Activated CD4-positive, alpha-beta T cell treated with anti-CD3 and anti-CD28 coated beads, Interleukin-2, amount 50 U/mL, for 1 hour (primary cell): ENCODE data around the gene FAM180B.
"Not testable (repeated sequence)": the region's sequence is repeated elsewhere in the genome, so short reads cannot be mapped to it uniquely, and the experiment has no call there.

Experiments
- DNase-seq: peaks from one replicate; pipeline ENCODE4 v3.0.0-alpha.2; 2020

The FAM180B gene

GRCh38 chr11:47586098-47586855, at the start of gene FAM180B:
Gene FAM180B, plus strand, starts transcription at chr11:47586678. Its CDS starts 91 bp downstream, at chr11:47586769.
- no peak for DNase-seq

GRCh38 chr11:47536915-47537314, 49.6 kb upstream of the FAM180B start:
- DNase-seq, result no peak

GRCh38 chr11:47538741-47539565, 47.5 kb upstream of the FAM180B start:
- DNase-seq, result no peak

GRCh38 chr11:47539681-47540039, 46.8 kb upstream of the FAM180B start:
- no peak for DNase-seq

GRCh38 chr11:47541070-47541469, 45.4 kb upstream of the FAM180B start:
- no peak for DNase-seq

- DNase-seq, result no peak
Observed at GRCh38 chr11:47545298-47545697, 41.2 kb upstream of the FAM180B start.

- DNase-seq, result not testable (repeated sequence)
Observed at GRCh38 chr11:47546274-47546673, 40.2 kb upstream of the FAM180B start.

- DNase-seq, result no peak
Observed at GRCh38 chr11:47550288-47551047, 36.0 kb upstream of the FAM180B start.

- DNase-seq, result no peak
Observed at GRCh38 chr11:47551086-47551485, 35.4 kb upstream of the FAM180B start.

- DNase-seq, result peak; percentile 15
Observed at GRCh38 chr11:47552056-47552565, 34.4 kb upstream of the FAM180B start.

- DNase-seq, result peak; percentile 90
Observed at GRCh38 chr11:47552566-47553405, 33.7 kb upstream of the FAM180B start, which contains the start of gene CELF1. Gene CELF1, minus strand, starts transcription at chr11:47553132. Its CDS starts 53,609 bp downstream, at chr11:47499523.

- no peak for DNase-seq
Observed at GRCh38 chr11:47553406-47553743, 33.1 kb upstream of the FAM180B start.

GRCh38 chr11:47557004-47557403, 29.5 kb upstream of the FAM180B start:
- DNase-seq, result not testable (repeated sequence)

- DNase-seq, result no peak
Observed at GRCh38 chr11:47558695-47559094, 27.8 kb upstream of the FAM180B start.

GRCh38 chr11:47560426-47560825, 26.1 kb upstream of the FAM180B start:
- no peak for DNase-seq

GRCh38 chr11:47562393-47562792, 24.1 kb upstream of the FAM180B start:
- DNase-seq, result not testable (repeated sequence)

GRCh38 chr11:47564366-47564765, 22.1 kb upstream of the FAM180B start:
- DNase-seq, result not testable (repeated sequence)

- DNase-seq, result no peak
Observed at GRCh38 chr11:47564933-47565339, 21.5 kb upstream of the FAM180B start.

- DNase-seq, result peak; percentile 57
Observed at GRCh38 chr11:47565340-47566148, 20.9 kb upstream of the FAM180B start, which contains the start of gene PTPMT1. Gene PTPMT1, plus strand, starts transcription at chr11:47565599. Its CDS starts 24 bp downstream, at chr11:47565623.

- peak; percentile 6 for DNase-seq
Observed at GRCh38 chr11:47566149-47566698, 20.3 kb upstream of the FAM180B start.

GRCh38 chr11:47569646-47570045, 16.8 kb upstream of the FAM180B start:
- no peak for DNase-seq
